Heart left ventricle (tissue), 16 donors: Measurements from ENCODE around the gene CAV1. TPM values are rescaled to one million over a fixed set of nuclear protein-coding genes. Genes with fewer than 3 reads are reported as not detected.

Experiments used
- ATAC-seq, 4 donors: fragments of 200-7000 bp; cut with Tn5 transposase; one replicate each; pipeline ENCODE4 v1.9.1; 2020 to 2022; ENCODE audit warnings: moderate library complexity in 4 of 4, mild to moderate bottlenecking in 3 of 4, moderate number of reproducible peaks in 1 of 4
- DNase-seq, 5 donors: peaks; one replicate each; pipeline ENCODE4 v3.0.0-alpha.2; 2020
- H3K27ac ChIP-seq, 12 donors: fragments of 200-600 bp; sonication (generic) in 4 of 12; one replicate each; pipeline versions ENCODE4 v1.5.0 to v1.8.0; 2016 to 2022; ENCODE audit warnings: mild to moderate bottlenecking in 2 of 12
- H3K27me3 ChIP-seq, 9 donors: fragments of 200-600 bp; sonication (generic) in 2 of 9; one replicate each; pipeline versions ENCODE4 v1.5.1 to v1.8.0; 2016 to 2022; ENCODE audit warnings: mild to moderate bottlenecking in 3 of 9
- H3K36me3 ChIP-seq, 9 donors: fragments of 200-600 bp; sonication (generic) in 2 of 9; one replicate each; pipeline versions ENCODE4 v1.5.0 to v1.8.0; 2018 to 2022; ENCODE audit warnings: mild to moderate bottlenecking in 2 of 9
- H3K4me1 ChIP-seq, 12 donors: fragments of 200-600 bp; sonication (generic) in 4 of 12; one replicate each; pipeline versions ENCODE4 v1.5.0 to v1.8.0; 2016 to 2022; ENCODE audit warnings: mild to moderate bottlenecking in 3 of 12
- H3K4me3 ChIP-seq, 12 donors: fragments of 200-600 bp; sonication (generic) in 4 of 12; one replicate each; pipeline versions ENCODE4 v1.5.0 to v1.8.0; 2017 to 2022; ENCODE audit warnings: mild to moderate bottlenecking in 9 of 12, moderate library complexity in 4 of 12
- H3K9me3 ChIP-seq, 12 donors: fragments of 200-600 bp; sonication (generic) in 4 of 12; one replicate each; pipeline versions ENCODE4 v1.5.0 to v1.8.0; 2016 to 2022; ENCODE audit warnings: mild to moderate bottlenecking in 1 of 12
- CTCF ChIP-seq, 12 donors: fragments of 200-600 bp; sonication (generic) in 4 of 12; IDR thresholded peaks; one replicate each; pipeline versions ENCODE4 v1.5.0 to v1.8.0; 2018 to 2022; ENCODE audit warnings: antibody characterized with exemption in 12 of 12, mild to moderate bottlenecking in 5 of 12
- POLR2A ChIP-seq, 2 donors: fragments of 450-650 bp; IDR thresholded peaks; one replicate each; pipeline ENCODE4 v1.6.1; 2017; ENCODE audit warnings: antibody characterized with exemption in 2 of 2, mild to moderate bottlenecking in 2 of 2, moderate library complexity in 2 of 2
- WGBS, 4 donors: extraction: QIAGEN DNeasy Blood & Tissue Kit in 2 of 4; methylation state at CpG; one replicate each; pipeline versions ENCODE4 v1.1.5 to v1.1.7; 2013 to 2018; 5-methylcytosine and 5-hydroxymethylcytosine counted together
- intact Hi-C, 10 donors: fragments of 100-400 bp; cut with DNase I; formaldehyde crosslinking; loops; one replicate each; pipeline versions ENCODE4 v1.11.1 to v1.14.2; 2022
- polyA plus RNA-seq, 2 donors: library from polyadenylated mRNA; stranded (reverse); fragments of 200-250 nt; gene quantifications; one replicate each; pipeline ENCODE4 v1.2.3, GENCODE V29; 2013
- total RNA-seq, 9 donors: library from RNA; depleted of rRNA in 2 of 9; stranded (reverse); fragments of >200 nt in 2 of 9; fragmentation: NEBNext Ultra II Directional in 3 of 9; extraction: Animal tissue kit (Norgen Biotek cat#: 25700) in 3 of 9; gene quantifications; one replicate each; pipeline versions ENCODE4 v1.1.0 to v1.2.4, GENCODE V29; 2016 to 2023
- donor health status: ischemic (EF 13 %, LVEDD 7.1; RV severe dilation, severe dysfunction).
- donor health status: healthy with polysubstance abuse.
- donor health status: DM: no; HTN: yes; CAD: no.
- donor health status: DM: no; HTN: no; CAD: no.
- donor health status: ischemic (EF 25% LVEDD 6.9; RV normal size, moderate dysfunction).
- donor health status: ischemic (EF 25% LVEDD 5.7; RV mildly dilated, moderate dysfunction).
- donor health status: healthy.
- donor health status: DM: yes; HTN: yes; CAD: no.
- donor health status: ischemic (EF 35%, LVEDD 5.7; RV mildly dilated, moderate dysfunction).
- donor health status: nonischemic (EF 11% LVEDD 7.7; RV severe dilation, severe dysfunction).
- donor health status: DM: yes; HTN: yes; CAD: no.
- donor health status: PGD.
- donor health status: ischemic (EF 29% LVEDD 5.4; RV normal size, mild dysfunction).
- donor health status: nonischemic (EF 23%, LVEDD 6.1; RV moderate dilation, normal function).

Gene CAV1
- total and polyA plus RNA-seq, 11 donors = 125 to 408 (median 281) TPM

- WGBS, 4 donors = 66 to 79% (median 68%) methylated on average over 2 of the region's 2 CpGs
- peaks cover 0 to 81% (median 26%) of the 10 kb centered on the region in 9 donors for H3K36me3 ChIP-seq
- ATAC-seq = no peak
- H3K27ac ChIP-seq = peak overlapping the region in 9 of 12 donors; percentile 8 to 74 (median 31)
- DNase-seq = no peak
- no peaks in the 10 kb centered on the region for H3K9me3 ChIP-seq
- peaks cover 22 to 94% (median 68%) of the 10 kb centered on the region in 12 donors for H3K4me1 ChIP-seq
- H3K27me3 ChIP-seq = no peaks in the 10 kb centered on the region
- TF ChIP-seq CTCF (IDR thresholded peaks at IDR 0.05) = no peak
- TF ChIP-seq POLR2A (IDR thresholded peaks at IDR 0.05) = no peak
- H3K4me3 ChIP-seq = no peak overlapping the region
- intact Hi-C loops = loop anchor here in 1 of 10 donors (5.0 kb wide), 1 partner anchor 366 kb away; no protein-coding TSS in a partner anchor
Measured at GRCh38 chr7:116538138-116538537, 13.3 kb downstream of the CAV1 start.

- TF ChIP-seq POLR2A (IDR thresholded peaks at IDR 0.05) (no peak), CTCF (IDR thresholded peaks at IDR 0.05) (no peak)
- Histone ChIP-seq H3K36me3 (peaks cover 0 to 91% (median 24%) of the 10 kb centered on the region in 9 donors), H3K9me3 (no peaks in the 10 kb centered on the region), H3K27me3 (no peaks in the 10 kb centered on the region), H3K27ac (peak overlapping the region in 11 of 12 donors; percentile 10 to 74 (median 43)), H3K4me1 (peaks cover 18 to 95% (median 72%) of the 10 kb centered on the region in 12 donors), H3K4me3 (no peak overlapping the region)
- intact Hi-C loops = loop anchor here in 1 of 10 donors (5.0 kb wide), 1 partner anchor 368 kb away; no protein-coding TSS in a partner anchor
- ATAC-seq (peak in 1 of 4 donors; percentile 3), DNase-seq (no peak)
- WGBS, 4 donors = 51 to 71% (median 60%) methylated on average over 3 of the region's 3 CpGs
Measured at GRCh38 chr7:116539879-116540278, 15.0 kb downstream of the CAV1 start.

- H3K27ac ChIP-seq = peak overlapping the region in 6 of 12 donors; percentile 0 to 74 (median 42)
- no peak overlapping the region for H3K4me3 ChIP-seq
- TF ChIP-seq CTCF (IDR thresholded peaks at IDR 0.05) = no peak
- TF ChIP-seq POLR2A (IDR thresholded peaks at IDR 0.05) = no peak
- no peaks in the 10 kb centered on the region for H3K27me3 ChIP-seq
- peaks cover 0 to 91% (median 17%) of the 10 kb centered on the region in 9 donors for H3K36me3 ChIP-seq
- intact Hi-C loops = no loop called here
- no peaks in the 10 kb centered on the region for H3K9me3 ChIP-seq
- ATAC-seq (no peak), DNase-seq (no peak)
- H3K4me1 ChIP-seq = peaks cover 14 to 95% (median 72%) of the 10 kb centered on the region in 12 donors
Measured at GRCh38 chr7:116540743-116541142, 15.9 kb downstream of the CAV1 start.

- no peak for TF ChIP-seq CTCF (IDR thresholded peaks at IDR 0.05)
- TF ChIP-seq POLR2A (IDR thresholded peaks at IDR 0.05) = no peak
- H3K4me1 ChIP-seq = peaks cover 14 to 97% (median 74%) of the 10 kb centered on the region in 12 donors
Measured at GRCh38 chr7:116541951-116542350, 17.1 kb downstream of the CAV1 start.

More at GRCh38 chr7:116541951-116542350, 17.1 kb downstream of the CAV1 start:
- H3K36me3 ChIP-seq = peaks cover 0 to 92% (median 14%) of the 10 kb centered on the region in 9 donors
- intact Hi-C loops = no loop called here
- no peak for DNase-seq
- H3K9me3 ChIP-seq = no peaks in the 10 kb centered on the region
- 61 to 68% (median 63%) methylated on average over 3 of the region's 3 CpGs for WGBS, 4 donors
- H3K27ac ChIP-seq = peak overlapping the region in 9 of 12 donors; percentile 5 to 74 (median 40)
- no peaks in the 10 kb centered on the region for H3K27me3 ChIP-seq
- H3K4me3 ChIP-seq = no peak overlapping the region
- ATAC-seq = no peak
